H1 (cell line): ENCODE measurements around the gene HIVEP2. TPM values are rescaled to one million over a fixed set of nuclear protein-coding genes. Genes with fewer than 3 reads are reported as not detected.

Experiments used
- CTCF ChIA-PET: fragments of 300-600 bp; sonication (Branson Sonifier 250); formaldehyde crosslinking; loops from one replicate; lab custom pipeline; 2021; ENCODE audit not compliant: partially characterized antibody; lab: Charles Lee
- POLR2A ChIA-PET: fragments of 300-600 bp; sonication (Branson Sonifier 250); formaldehyde crosslinking; loops from one replicate; lab custom pipeline; 2021; ENCODE audit warnings: inconsistent platforms; ENCODE audit not compliant: partially characterized antibody; lab: Charles Lee
- DNase-seq, 2 experiments: peaks; one replicate each; pipeline versions ENCODE4 v3.0.0 to v3.0.0-alpha.2; 2010 to 2022; ENCODE audit warnings: low spot score in 2 of 2, low read depth in 1 of 2, mixed read lengths in 1 of 2
- FAIRE-seq: peaks from 2 replicates; lab custom pipeline; 2011; peaks lifted over from hg19 to GRCh38; lab: Jason Lieb, UNC
- H2AFZ ChIP-seq: 2 replicates; pipeline ENCODE4 v1.8.1; 2012; ENCODE audit warnings: low read length, inconsistent platforms
- H2AK5ac ChIP-seq: 2 replicates; pipeline ENCODE4 v1.6.1; 2013; ENCODE audit warnings: low read depth, low read length
- H2BK120ac ChIP-seq: replicated peaks from 2 replicates; pipeline ENCODE3; 2013; ENCODE audit warnings: low read depth, low read length, inconsistent platforms
- H2BK12ac ChIP-seq: 2 replicates; pipeline ENCODE4 v1.6.1; 2013; ENCODE audit warnings: low read depth, low read length
- H2BK15ac ChIP-seq: 2 replicates; pipeline ENCODE4 v1.6.1; 2013; ENCODE audit warnings: low read length
- H2BK20ac ChIP-seq: 2 replicates; pipeline ENCODE4 v1.6.1; 2013; ENCODE audit warnings: low read length
- H2BK5ac ChIP-seq: 2 replicates; pipeline ENCODE4 v1.6.1; 2013; ENCODE audit warnings: low read depth, low read length
- H3K14ac ChIP-seq: 2 replicates; pipeline ENCODE4 v1.6.1; 2013; ENCODE audit warnings: inconsistent platforms; ENCODE audit not compliant: insufficient read length
- H3K18ac ChIP-seq: 2 replicates; pipeline ENCODE4 v1.6.1; 2013; ENCODE audit warnings: low read length; ENCODE audit errors: extremely low read depth
- H3K23ac ChIP-seq: 2 replicates; pipeline ENCODE4 v1.6.1; 2013; ENCODE audit warnings: inconsistent platforms; ENCODE audit not compliant: insufficient read length
- H3K23me2 ChIP-seq: 2 replicates; pipeline ENCODE4 v1.6.1; 2013; ENCODE audit warnings: low read depth, low read length
- H3K27ac ChIP-seq: 2 replicates; pipeline ENCODE4 v1.6.1; 2011; ENCODE audit warnings: low read depth, low read length, inconsistent platforms
- H3K27me3 ChIP-seq, 4 experiments: replicated peaks in 1 of 4; 1 replicate in 1 of 4; 2 replicates in 3 of 4; pipeline versions ENCODE4 v1.6.1 to v1.8.1; 2011 to 2013; ENCODE audit warnings: low read length in 3 of 4, mild to moderate bottlenecking in 3 of 4, inconsistent platforms in 2 of 4, mixed read lengths in 2 of 4, moderate library complexity in 1 of 4; ENCODE audit not compliant: control insufficient read depth in 3 of 4, insufficient read depth in 3 of 4; ENCODE audit errors: extremely low read depth in 1 of 4
- H3K36me3 ChIP-seq, 4 experiments: 2 replicates each; pipeline versions ENCODE4 v1.6.1 to v1.8.1; 2011 to 2013; ENCODE audit warnings: mild to moderate bottlenecking in 4 of 4, low read length in 3 of 4, moderate library complexity in 2 of 4, control low read depth in 1 of 4, inconsistent platforms in 1 of 4; ENCODE audit not compliant: insufficient read depth in 4 of 4, control insufficient read depth in 2 of 4
- H3K4ac ChIP-seq: replicated peaks from 2 replicates; pipeline ENCODE3; 2013; ENCODE audit warnings: low read length, low read depth, mixed read lengths, inconsistent platforms; ENCODE audit not compliant: insufficient read length
- H3K4me1 ChIP-seq, 4 experiments: replicated peaks in 1 of 4; 1 replicate in 1 of 4; 2 replicates in 3 of 4; pipeline versions ENCODE4 v1.6.1 to v1.8.1; 2011 to 2013; ENCODE audit warnings: low read length in 3 of 4, inconsistent platforms in 2 of 4, mixed read lengths in 1 of 4; ENCODE audit not compliant: insufficient read depth in 4 of 4, control insufficient read depth in 3 of 4
- H3K4me2 ChIP-seq, 2 experiments: 2 replicates each; pipeline versions ENCODE4 v1.6.1 to v1.8.1; 2011 to 2013; ENCODE audit warnings: low read depth in 2 of 2, low read length in 2 of 2, control low read depth in 1 of 2, inconsistent platforms in 1 of 2, mild to moderate bottlenecking in 1 of 2; ENCODE audit not compliant: insufficient read depth in 1 of 2
- H3K4me3 ChIP-seq, 4 experiments: fragments of 200-600, 300-600 bp in 1 of 4; sonication (generic), shearing (Covaris generic), sonication (Bioruptor Twin) in 1 of 4; 2 replicates each; pipeline versions ENCODE4 v1.5.1 to v1.8.1; 2011 to 2016; ENCODE audit warnings: low read length in 4 of 4, low read depth in 3 of 4, control low read depth in 2 of 4, inconsistent platforms in 2 of 4, mild to moderate bottlenecking in 2 of 4, mixed read lengths in 1 of 4, moderate library complexity in 1 of 4; ENCODE audit not compliant: insufficient read depth in 2 of 4; ENCODE audit errors: extremely low read depth in 1 of 4
- H3K56ac ChIP-seq: replicated peaks from 2 replicates; pipeline ENCODE3; 2013; ENCODE audit warnings: low read depth, mild to moderate bottlenecking, mixed read lengths, low read length, inconsistent platforms; ENCODE audit not compliant: insufficient read length
- H3K79me1 ChIP-seq: 2 replicates; pipeline ENCODE4 v1.6.1; 2013; ENCODE audit warnings: low read depth, low read length, control low read depth
- H3K79me2 ChIP-seq, 2 experiments: 2 replicates each; pipeline versions ENCODE4 v1.6.1 to v1.8.1; 2012 to 2013; ENCODE audit warnings: low read length in 2 of 2, mild to moderate bottlenecking in 2 of 2, inconsistent platforms in 1 of 2; ENCODE audit not compliant: insufficient read depth in 2 of 2, control insufficient read depth in 1 of 2
- H3K9ac ChIP-seq, 4 experiments: replicated peaks in 1 of 4; 1 replicate in 1 of 4; 2 replicates in 3 of 4; pipeline versions ENCODE4 v1.6.1 to v1.8.1; 2011 to 2013; ENCODE audit warnings: low read depth in 3 of 4, low read length in 3 of 4, control low read depth in 2 of 4, mild to moderate bottlenecking in 2 of 4, moderate library complexity in 2 of 4, inconsistent platforms in 1 of 4; ENCODE audit errors: extremely low read depth in 1 of 4
- H3K9me3 ChIP-seq, 2 experiments: 2 replicates each; pipeline versions ENCODE4 v1.6.1 to v1.8.1; 2012 to 2013; ENCODE audit warnings: mild to moderate bottlenecking in 2 of 2, moderate library complexity in 2 of 2, control low read depth in 1 of 2, inconsistent platforms in 1 of 2, low read depth in 1 of 2, low read length in 1 of 2, mixed read lengths in 1 of 2; ENCODE audit not compliant: insufficient read depth in 2 of 2
- H4K20me1 ChIP-seq, 2 experiments: replicated peaks in 1 of 2; 2 replicates each; pipeline versions ENCODE3 to v1.8.1; 2011 to 2013; ENCODE audit warnings: inconsistent platforms in 2 of 2, low read length in 2 of 2, mild to moderate bottlenecking in 1 of 2; ENCODE audit not compliant: insufficient read depth in 2 of 2, control insufficient read depth in 1 of 2
- H4K5ac ChIP-seq: 2 replicates; pipeline ENCODE4 v1.6.1; 2013; ENCODE audit warnings: low read length, low read depth, mixed read lengths, inconsistent platforms; ENCODE audit not compliant: insufficient read length
- H4K8ac ChIP-seq: 2 replicates; pipeline ENCODE4 v1.8.0; 2013; ENCODE audit warnings: mild to moderate bottlenecking, moderate library complexity, low read length, inconsistent platforms; ENCODE audit not compliant: insufficient read depth; ENCODE audit errors: extremely low read depth
- H4K91ac ChIP-seq: replicated peaks from 2 replicates; pipeline ENCODE3; 2013; ENCODE audit warnings: low read length, mixed read lengths, inconsistent platforms; ENCODE audit not compliant: insufficient read length
- BRCA1 ChIP-seq: IDR thresholded peaks from 2 replicates; pipeline ENCODE4 v1.6.1; 2012; ENCODE audit warnings: low read depth, low read length, improper control_type of control experiment
- CBX5 ChIP-seq: fragments of 300-800, 300-1000 bp; sonication (generic); IDR thresholded peaks from 2 replicates; pipeline ENCODE4 v1.7.1; 2016; ENCODE audit warnings: antibody characterized with exemption, low read length, low read depth
- CHD2 ChIP-seq: IDR thresholded peaks from 2 replicates; pipeline ENCODE4 v1.6.1; 2012; ENCODE audit warnings: low read length, improper control_type of control experiment
- GTF2F1 ChIP-seq: IDR thresholded peaks from 2 replicates; pipeline ENCODE4 v1.6.1; 2012; ENCODE audit warnings: low read depth, low read length, improper control_type of control experiment, borderline replicate concordance
- KDM1A ChIP-seq: fragments of 200-600, 300-600 bp; sonication (generic); IDR thresholded peaks from 2 replicates; pipeline ENCODE4 v1.7.1; 2016; ENCODE audit warnings: mild to moderate bottlenecking, low read length, borderline replicate concordance
- RBBP5 ChIP-seq: IDR thresholded peaks from 2 replicates; pipeline ENCODE4 v1.7.1; 2012; ENCODE audit warnings: low read depth, mild to moderate bottlenecking, inconsistent platforms, low read length, moderate library complexity, borderline replicate concordance
- RFX5 ChIP-seq: IDR thresholded peaks from 2 replicates; pipeline ENCODE4 v1.6.1; 2011; ENCODE audit warnings: low read depth, low read length, improper control_type of control experiment, borderline replicate concordance
- SIRT6 ChIP-seq: IDR thresholded peaks from one replicate; pipeline ENCODE4 v1.7.1; 2012; ENCODE audit warnings: low read length, inconsistent platforms
- SIX5 ChIP-seq: IDR thresholded peaks from 2 replicates; pipeline ENCODE4 v1.6.1; 2011; ENCODE audit warnings: mild to moderate bottlenecking, low read depth, low read length
- SP4 ChIP-seq: IDR thresholded peaks from 2 replicates; pipeline ENCODE4 v1.6.1; 2012; ENCODE audit warnings: low read length, inconsistent platforms
- TAF7 ChIP-seq: optimal IDR thresholded peaks from 2 replicates; pipeline ENCODE3; 2011; ENCODE audit warnings: low read depth, mild to moderate bottlenecking, inconsistent platforms, low read length, moderate library complexity, borderline replicate concordance
- TBP ChIP-seq: IDR thresholded peaks from 2 replicates; pipeline ENCODE4 v1.6.1; 2011; ENCODE audit warnings: low read depth, low read length, improper control_type of control experiment
- ZNF274 ChIP-seq: IDR thresholded peaks from 2 replicates; pipeline ENCODE4 v1.7.0; 2012; ENCODE audit warnings: low read length, borderline replicate concordance; ENCODE audit errors: extremely low read depth
- WGBS, 2 experiments: shearing (Covaris generic) in 1 of 2; methylation state at CpG; one replicate each; pipeline versions ENCODE4 v1.1.6 to v1.1.7; 2013 to 2015; ENCODE audit warnings: low lambda C conversion rate in 2 of 2, mixed read lengths in 2 of 2, inconsistent platforms in 1 of 2, low coverage in 1 of 2, missing lambda C conversion rate in 1 of 2; ENCODE audit not compliant: insufficient replicate concordance in 2 of 2, insufficient coverage in 1 of 2, insufficient read length in 1 of 2; ENCODE audit errors: extremely low coverage in 1 of 2, missing lambda C conversion rate in 1 of 2; 5-methylcytosine and 5-hydroxymethylcytosine counted together
- polyA plus RNA-seq, 7 experiments: library from polyadenylated mRNA; depleted of rRNA in 3 of 7; stranded (reverse) in 5 of 7; unstranded in 2 of 7; fragments of >200 nt in 5 of 7; fragments of 200-250 nt in 2 of 7; gene quantifications; 1 replicate in 5 of 7; 2 replicates in 1 of 7; 4 replicates in 1 of 7; pipeline versions ENCODE4 v1.2.1 to v1.2.3, GENCODE V29; 2011 to 2013; ENCODE audit warnings: missing spikeins in 2 of 7, mixed read lengths in 2 of 7
- total RNA-seq: library from RNA; stranded (reverse); fragmentation: NEBNext Ultra II Directional; extraction: Animal tissue kit (Norgen Biotek cat#: 25700); gene quantifications from 2 replicates; pipeline ENCODE4 v1.2.1, GENCODE V29; 2021

Gene HIVEP2
- total and polyA plus RNA-seq, 2 of the 8 experiments (the other 6 are each of a cell fraction or from before 2014, with no cell fraction given), result 2.2 to 6.1 TPM

GRCh38 chr6:142738731-142739130 lies 206.2 kb downstream of the HIVEP2 start:
- Histone ChIP-seq H3K23me2 (no peaks in the 10 kb centered on the region), H3K18ac (no peak overlapping the region), H3K4me2 (no peak overlapping the region), H4K5ac (no peak overlapping the region), H3K4ac (no peak overlapping the region), H3K27ac (no peak overlapping the region), H3K9ac (no peak overlapping the region), H2BK12ac (no peak overlapping the region), H4K8ac (no peak overlapping the region), H2BK20ac (no peak overlapping the region), H3K79me1 (no peaks in the 10 kb centered on the region), H3K14ac (no peak overlapping the region), H2AK5ac (no peak overlapping the region), H4K91ac (no peak overlapping the region), H4K20me1 (no peaks in the 10 kb centered on the region), H3K4me3 (no peak overlapping the region), H2BK5ac (no peak overlapping the region), H2AFZ (no peak overlapping the region), H3K79me2 (no peaks in the 10 kb centered on the region), H2BK15ac (no peak overlapping the region), H3K9me3 (no peaks in the 10 kb centered on the region), H3K27me3 (no peaks in the 10 kb centered on the region), H3K36me3 (no peaks in the 10 kb centered on the region), H3K4me1 (peaks cover 0 to 3% (median 2%) of the 10 kb centered on the region in 4 experiments; a peak in 2 of 7 replicates), H3K23ac (no peak overlapping the region), H3K56ac (no peak overlapping the region), H2BK120ac (no peak overlapping the region)
- WGBS, 2 experiments, result 71% methylated on average over 2 of the region's 2 CpGs; no CpG with 5 or more reads in 1 of the 2 experiments
- ChIA-PET POLR2A (no interaction called here), CTCF (interaction anchor here (1.0 to 3.0 kb wide), 4 partner anchors 23 to 265 kb away, joined by 3 to 17 read pairs (median 6); no protein-coding TSS in a partner anchor)
- FAIRE-seq (no peak), DNase-seq (no peak)
- no peak for TF ChIP-seq TBP
- no peak for TF ChIP-seq ZNF274
- TF ChIP-seq KDM1A, result no peak
- no peak for TF ChIP-seq RBBP5
- no peak for TF ChIP-seq TAF7
- TF ChIP-seq GTF2F1, result no peak
- TF ChIP-seq SP4, result no peak
- TF ChIP-seq CBX5, result no peak
- no peak for TF ChIP-seq SIX5
- TF ChIP-seq SIRT6, result no peak
- TF ChIP-seq CHD2, result no peak
- TF ChIP-seq BRCA1, result no peak
- no peak for TF ChIP-seq RFX5
